ENCODE results near the gene EFNB1. TPM values are rescaled to one million over a fixed set of nuclear protein-coding genes. Genes with fewer than 3 reads are reported as not detected.
A peak's percentile ranks its signal among the peaks of the same experiment; 100 is the strongest.
"Not testable (repeated sequence)": the region's sequence is repeated elsewhere in the genome, so short reads cannot be mapped to it uniquely, and the experiment has no call there.

EFNB1 gene
- total and polyA plus RNA-seq, 4 experiments from 2014 or later, result 1.4 to 5.5 (median 4.7) TPM

GRCh38 chrX:68795741-68796140 lies 33.1 kb upstream of the EFNB1 start:
- Histone ChIP-seq H3K9me3 (ENCODE audit: control insufficient read depth in 1 of 2, low read length in 2 of 2) (no peaks in the 10 kb centered on the region), H3K36me3 (ENCODE audit: insufficient read depth, low read length) (no peaks in the 10 kb centered on the region), H3K4me3 (ENCODE audit: low read length in 2 of 2) (no peak overlapping the region), H3K27ac (ENCODE audit: low read depth, low read length) (no peak overlapping the region), H3K27me3 (ENCODE audit: insufficient read depth, low read length) (no peaks in the 10 kb centered on the region), H3K4me1 (ENCODE audit: insufficient read depth, low read length) (no peaks in the 10 kb centered on the region)
- Mint-ChIP-seq H3K4me1 (peaks cover 0 to 7% (median 0%) of the 10 kb centered on the region in 4 donors), H3K27me3 (peaks cover 0 to 5% of the 10 kb centered on the region in 2 donors), H3K36me3 (peaks cover 0 to 4% of the 10 kb centered on the region in 2 donors), H3K4me3 (no peak overlapping the region), H3K27ac (no peak overlapping the region), H3K9me3 (peaks cover 0 to 21% (median 12%) of the 10 kb centered on the region in 8 donors)
- ChIA-PET CTCF (ENCODE audit: partially characterized antibody) (no interaction called here), POLR2A (ENCODE audit: partially characterized antibody) (no interaction called here)
- intact Hi-C loops (cut with micrococcal nuclease), result no loop called here
- no peak for DNase-seq

- H3K36me3 ChIP-seq (ENCODE audit: insufficient read depth, low read length); H3K4me1 Mint-ChIP-seq; H3K27ac Mint-ChIP-seq; intact Hi-C loops (cut with micrococcal nuclease); H3K4me3 Mint-ChIP-seq; H3K36me3 Mint-ChIP-seq; H3K9me3 ChIP-seq (ENCODE audit: control insufficient read depth in 1 of 2, low read length in 2 of 2); H3K27me3 ChIP-seq (ENCODE audit: insufficient read depth, low read length); H3K27me3 Mint-ChIP-seq; CTCF ChIA-PET (ENCODE audit: partially characterized antibody); H3K27ac ChIP-seq (ENCODE audit: low read depth, low read length); H3K4me1 ChIP-seq (ENCODE audit: insufficient read depth, low read length); POLR2A ChIA-PET (ENCODE audit: partially characterized antibody); H3K4me3 ChIP-seq (ENCODE audit: low read length in 2 of 2); DNase-seq: not testable (repeated sequence)
- H3K9me3 Mint-ChIP-seq, result peaks cover 0 to 21% (median 12%) of the 10 kb centered on the region in 8 donors
Observed at GRCh38 chrX:68798400-68798799, 30.4 kb upstream of the EFNB1 start.

- Mint-ChIP-seq H3K36me3 (peaks cover 0 to 4% of the 10 kb centered on the region in 2 donors), H3K4me3 (no peak overlapping the region), H3K27me3 (peaks cover 3 to 5% of the 10 kb centered on the region in 2 donors), H3K9me3 (peaks cover 0 to 21% (median 12%) of the 10 kb centered on the region in 8 donors), H3K4me1 (no peaks in the 10 kb centered on the region), H3K27ac (no peak overlapping the region)
- no peaks in the 10 kb centered on the region for H3K9me3 ChIP-seq (ENCODE audit: control insufficient read depth in 1 of 2, low read length in 2 of 2)
- intact Hi-C loops (cut with micrococcal nuclease), result no loop called here
- CTCF ChIA-PET (ENCODE audit: partially characterized antibody), result no interaction called here
- H3K27ac ChIP-seq (ENCODE audit: low read depth, low read length), result no peak overlapping the region
- no peak for DNase-seq
- H3K36me3 ChIP-seq (ENCODE audit: insufficient read depth, low read length), result no peaks in the 10 kb centered on the region
- POLR2A ChIA-PET (ENCODE audit: partially characterized antibody), result no interaction called here
- H3K4me1 ChIP-seq (ENCODE audit: insufficient read depth, low read length), result no peaks in the 10 kb centered on the region
- no peaks in the 10 kb centered on the region for H3K27me3 ChIP-seq (ENCODE audit: insufficient read depth, low read length)
- H3K4me3 ChIP-seq (ENCODE audit: low read length in 2 of 2), result no peak overlapping the region
Observed at GRCh38 chrX:68801737-68802290, 27.0 kb upstream of the EFNB1 start.

GRCh38 chrX:68807818-68808217 lies 21.0 kb upstream of the EFNB1 start:
- no peaks in the 10 kb centered on the region for H3K36me3 ChIP-seq (ENCODE audit: insufficient read depth, low read length)
- H3K27ac Mint-ChIP-seq, result no peak overlapping the region
- H3K27ac ChIP-seq (ENCODE audit: low read depth, low read length), result no peak overlapping the region
- H3K27me3 ChIP-seq (ENCODE audit: insufficient read depth, low read length), result no peaks in the 10 kb centered on the region
- ChIA-PET POLR2A (ENCODE audit: partially characterized antibody) (no interaction called here), CTCF (ENCODE audit: partially characterized antibody) (interaction anchor here (0.9 to 1.0 kb wide), 2 partner anchors 15 to 76 kb away, joined by 3 to 4 read pairs; no protein-coding TSS in a partner anchor)
- H3K4me1 Mint-ChIP-seq, result no peaks in the 10 kb centered on the region
- H3K4me1 ChIP-seq (ENCODE audit: insufficient read depth, low read length), result no peaks in the 10 kb centered on the region
- H3K4me3 ChIP-seq (ENCODE audit: low read length in 2 of 2), result no peak overlapping the region
- H3K27me3 Mint-ChIP-seq, result peaks cover 0 to 8% of the 10 kb centered on the region in 2 donors
- no peak for DNase-seq
- H3K9me3 Mint-ChIP-seq, result no peaks in the 10 kb centered on the region
- no peaks in the 10 kb centered on the region for H3K36me3 Mint-ChIP-seq
- H3K9me3 ChIP-seq (ENCODE audit: control insufficient read depth in 1 of 2, low read length in 2 of 2), result no peaks in the 10 kb centered on the region
- intact Hi-C loops (cut with micrococcal nuclease), result loop anchor here (5.0 kb wide), 1 partner anchor 76 kb away; no protein-coding TSS in a partner anchor
- H3K4me3 Mint-ChIP-seq, result no peak overlapping the region

- Mint-ChIP-seq H3K27ac (peak overlapping the region in 1 of 7 donors; percentile 8), H3K9me3 (peaks cover 0 to 4% (median 0%) of the 10 kb centered on the region in 8 donors), H3K4me3 (no peak overlapping the region), H3K27me3 (peaks cover 0 to 5% of the 10 kb centered on the region in 2 donors), H3K36me3 (no peaks in the 10 kb centered on the region), H3K4me1 (no peaks in the 10 kb centered on the region)
- ChIA-PET CTCF (ENCODE audit: partially characterized antibody) (no interaction called here), POLR2A (ENCODE audit: partially characterized antibody) (no interaction called here)
- intact Hi-C loops (cut with micrococcal nuclease), result loop anchor here (5.0 kb wide), 1 partner anchor 77 kb away; no protein-coding TSS in a partner anchor
- Histone ChIP-seq H3K27ac (ENCODE audit: low read depth, low read length) (no peak overlapping the region), H3K4me1 (ENCODE audit: insufficient read depth, low read length) (no peaks in the 10 kb centered on the region), H3K27me3 (ENCODE audit: insufficient read depth, low read length) (no peaks in the 10 kb centered on the region), H3K36me3 (ENCODE audit: insufficient read depth, low read length) (no peaks in the 10 kb centered on the region), H3K4me3 (ENCODE audit: low read length in 2 of 2) (no peak overlapping the region), H3K9me3 (ENCODE audit: control insufficient read depth in 1 of 2, low read length in 2 of 2) (no peaks in the 10 kb centered on the region)
- DNase-seq, result no peak
Observed at GRCh38 chrX:68808686-68809357, 20.0 kb upstream of the EFNB1 start.

- POLR2A ChIA-PET (ENCODE audit: partially characterized antibody), result no interaction called here
- CTCF ChIA-PET (ENCODE audit: partially characterized antibody), result interaction anchor here (1.1 to 1.7 kb wide), 2 partner anchors 9 to 466 kb away, joined by 3 to 6 read pairs; partner anchors contain the start of gene EFNB1
Observed at GRCh38 chrX:68820476-68821110, 8.2 kb upstream of the EFNB1 start.

GRCh38 chrX:68821616-68822015 lies 7.2 kb upstream of the EFNB1 start:
- Histone ChIP-seq H3K27ac (ENCODE audit: low read depth, low read length) (no peak overlapping the region), H3K36me3 (ENCODE audit: insufficient read depth, low read length) (no peaks in the 10 kb centered on the region), H3K27me3 (ENCODE audit: insufficient read depth, low read length) (no peaks in the 10 kb centered on the region), H3K9me3 (ENCODE audit: control insufficient read depth in 1 of 2, low read length in 2 of 2) (no peaks in the 10 kb centered on the region), H3K4me1 (ENCODE audit: insufficient read depth, low read length) (no peaks in the 10 kb centered on the region), H3K4me3 (ENCODE audit: low read length in 2 of 2) (no peak overlapping the region)
- ChIA-PET CTCF (ENCODE audit: partially characterized antibody) (interaction anchor here (1.1 to 1.8 kb wide), 4 partner anchors 7 to 569 kb away, joined by 3 to 8 read pairs (median 4); partner anchors contain the start of gene EFNB1), POLR2A (ENCODE audit: partially characterized antibody) (no interaction called here)
- Mint-ChIP-seq H3K9me3 (peaks cover 0 to 1% (median 0%) of the 10 kb centered on the region in 8 donors), H3K36me3 (no peaks in the 10 kb centered on the region), H3K27me3 (no peaks in the 10 kb centered on the region), H3K4me1 (peaks cover 0 to 3% (median 0%) of the 10 kb centered on the region in 4 donors), H3K4me3 (no peak overlapping the region), H3K27ac (no peak overlapping the region)
- intact Hi-C loops (cut with micrococcal nuclease), result loop anchor here (1.0 kb wide), 2 partner anchors 401 to 465 kb away; no protein-coding TSS in a partner anchor
- no peak for DNase-seq

More at GRCh38 chrX:68820476-68821110, 8.2 kb upstream of the EFNB1 start:
- H3K27ac Mint-ChIP-seq, result no peak overlapping the region
- H3K9me3 ChIP-seq (ENCODE audit: control insufficient read depth in 1 of 2, low read length in 2 of 2), result no peaks in the 10 kb centered on the region
- H3K4me1 ChIP-seq (ENCODE audit: insufficient read depth, low read length), result no peaks in the 10 kb centered on the region
- peaks cover 0 to 1% (median 0%) of the 10 kb centered on the region in 8 donors for H3K9me3 Mint-ChIP-seq
- H3K4me1 Mint-ChIP-seq, result peaks cover 0 to 3% (median 0%) of the 10 kb centered on the region in 4 donors
- intact Hi-C loops (cut with micrococcal nuclease), result no loop called here
- H3K27me3 Mint-ChIP-seq, result no peaks in the 10 kb centered on the region
- no peak overlapping the region for H3K4me3 ChIP-seq (ENCODE audit: low read length in 2 of 2)
- no peak for DNase-seq
- no peaks in the 10 kb centered on the region for H3K36me3 ChIP-seq (ENCODE audit: insufficient read depth, low read length)
- no peak overlapping the region for H3K27ac ChIP-seq (ENCODE audit: low read depth, low read length)
- H3K27me3 ChIP-seq (ENCODE audit: insufficient read depth, low read length), result no peaks in the 10 kb centered on the region
- H3K36me3 Mint-ChIP-seq, result no peaks in the 10 kb centered on the region
- H3K4me3 Mint-ChIP-seq, result no peak overlapping the region

Data from CD4-positive, alpha-beta memory T cell (primary cell).